Lower lobe of right lung (tissue), 2 donors: ENCODE measurements around the gene SQSTM1. TPM values are rescaled to one million over a fixed set of nuclear protein-coding genes. Genes with fewer than 3 reads are reported as not detected.
A peak's percentile ranks its signal among the peaks of the same experiment; 100 is the strongest.

Experiments
- ATAC-seq, 2 donors: fragments of 200-7000 bp; cut with Tn5 transposase; one replicate each; pipeline ENCODE4 v1.9.1; 2020 to 2022; ENCODE audit warnings: mild to moderate bottlenecking in 2 of 2, moderate library complexity in 2 of 2
- DNase-seq: peaks from one replicate; pipeline ENCODE4 v3.0.0-alpha.2; 2020
- H3K27ac ChIP-seq: fragments of 200-600 bp; one replicate; pipeline ENCODE4 v1.8.0; 2022
- H3K27me3 ChIP-seq: fragments of 200-600 bp; one replicate; pipeline ENCODE4 v1.8.0; 2022; ENCODE audit warnings: low read depth
- H3K36me3 ChIP-seq: fragments of 200-600 bp; one replicate; pipeline ENCODE4 v1.8.0; 2022; ENCODE audit warnings: mild to moderate bottlenecking
- H3K4me1 ChIP-seq: fragments of 200-600 bp; one replicate; pipeline ENCODE4 v1.8.0; 2022
- H3K4me3 ChIP-seq: fragments of 200-600 bp; one replicate; pipeline ENCODE4 v1.8.0; 2022; ENCODE audit warnings: mild to moderate bottlenecking
- H3K9me3 ChIP-seq: fragments of 200-600 bp; one replicate; pipeline ENCODE4 v1.8.0; 2022
- intact Hi-C: fragments of 100-400 bp; cut with DNase I; formaldehyde crosslinking; loops from one replicate; pipeline ENCODE4 v1.11.0; 2022
- total RNA-seq: library from RNA; stranded (reverse); fragmentation: NEBNext Ultra II Directional; extraction: Animal tissue kit (Norgen Biotek cat#: 25700); gene quantifications from one replicate; pipeline ENCODE4 v1.2.1, GENCODE V29; 2021
- TF ChIP-seq, protein P1 (sequence below): fragments of 200-600 bp; IDR thresholded peaks from one replicate; pipeline ENCODE4 v1.8.0; 2022; ENCODE audit warnings: antibody characterized with exemption, mild to moderate bottlenecking
- donor health status: DM: no; HTN: yes; CAD: no; lungs with severe emphysema.

Gene SQSTM1
- total RNA-seq, 1 donor from 2014 or later: 450 TPM

DNA sequence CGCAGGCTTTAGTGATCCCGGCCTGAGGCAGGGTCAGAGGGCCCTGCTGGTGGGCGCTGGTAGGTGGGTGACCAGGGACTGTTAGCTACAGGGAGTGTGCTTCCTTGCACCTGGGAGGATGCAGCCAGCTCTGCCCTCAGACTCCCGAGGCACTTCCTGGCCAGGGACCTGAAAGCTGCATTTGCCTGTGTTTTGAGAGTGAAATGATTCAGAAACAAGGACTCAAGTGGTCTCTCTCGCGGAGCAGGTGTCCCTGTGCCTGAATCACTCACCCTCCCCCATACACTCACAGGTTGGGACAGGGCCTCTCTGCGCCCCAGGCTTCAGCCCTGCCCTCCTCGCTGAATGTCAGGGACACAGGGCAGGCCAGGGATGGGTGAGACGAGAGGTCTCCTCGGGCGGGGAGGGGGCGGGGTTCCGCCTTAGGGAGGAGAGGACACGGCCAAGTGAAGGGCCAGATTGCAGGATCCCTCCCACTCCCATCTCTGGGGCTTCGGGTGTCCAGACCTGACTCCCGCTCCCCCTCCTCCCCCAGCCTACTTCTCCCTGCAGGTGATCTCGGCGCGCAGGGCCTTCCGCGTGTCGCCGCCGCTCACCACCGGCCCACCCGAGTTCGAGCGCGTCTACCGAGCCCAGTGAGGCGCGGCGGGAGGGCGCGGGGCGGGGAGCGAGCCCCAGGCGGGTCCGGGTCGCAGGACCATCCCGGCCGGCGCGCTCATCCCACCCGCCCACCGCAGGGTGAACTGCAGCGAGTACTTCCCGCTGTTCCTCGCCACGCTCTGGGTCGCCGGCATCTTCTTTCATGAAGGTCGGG lies 25.4 kb upstream of the SQSTM1 start:
- Histone ChIP-seq H3K36me3 (peaks cover 33% of the 10 kb centered on the region), H3K27me3 (no peaks in the 10 kb centered on the region), H3K4me1 (peaks cover 53% of the 10 kb centered on the region), H3K9me3 (no peaks in the 10 kb centered on the region), H3K27ac (peak overlapping the region; percentile 80), H3K4me3 (peak overlapping the region; percentile 76)
- TF ChIP-seq, protein P1, sequence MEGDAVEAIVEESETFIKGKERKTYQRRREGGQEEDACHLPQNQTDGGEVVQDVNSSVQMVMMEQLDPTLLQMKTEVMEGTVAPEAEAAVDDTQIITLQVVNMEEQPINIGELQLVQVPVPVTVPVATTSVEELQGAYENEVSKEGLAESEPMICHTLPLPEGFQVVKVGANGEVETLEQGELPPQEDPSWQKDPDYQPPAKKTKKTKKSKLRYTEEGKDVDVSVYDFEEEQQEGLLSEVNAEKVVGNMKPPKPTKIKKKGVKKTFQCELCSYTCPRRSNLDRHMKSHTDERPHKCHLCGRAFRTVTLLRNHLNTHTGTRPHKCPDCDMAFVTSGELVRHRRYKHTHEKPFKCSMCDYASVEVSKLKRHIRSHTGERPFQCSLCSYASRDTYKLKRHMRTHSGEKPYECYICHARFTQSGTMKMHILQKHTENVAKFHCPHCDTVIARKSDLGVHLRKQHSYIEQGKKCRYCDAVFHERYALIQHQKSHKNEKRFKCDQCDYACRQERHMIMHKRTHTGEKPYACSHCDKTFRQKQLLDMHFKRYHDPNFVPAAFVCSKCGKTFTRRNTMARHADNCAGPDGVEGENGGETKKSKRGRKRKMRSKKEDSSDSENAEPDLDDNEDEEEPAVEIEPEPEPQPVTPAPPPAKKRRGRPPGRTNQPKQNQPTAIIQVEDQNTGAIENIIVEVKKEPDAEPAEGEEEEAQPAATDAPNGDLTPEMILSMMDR: no peak
- ATAC-seq (peak; percentile 27 to 57), DNase-seq (peak; percentile 65)
- intact Hi-C loops: no loop called here

DNA sequence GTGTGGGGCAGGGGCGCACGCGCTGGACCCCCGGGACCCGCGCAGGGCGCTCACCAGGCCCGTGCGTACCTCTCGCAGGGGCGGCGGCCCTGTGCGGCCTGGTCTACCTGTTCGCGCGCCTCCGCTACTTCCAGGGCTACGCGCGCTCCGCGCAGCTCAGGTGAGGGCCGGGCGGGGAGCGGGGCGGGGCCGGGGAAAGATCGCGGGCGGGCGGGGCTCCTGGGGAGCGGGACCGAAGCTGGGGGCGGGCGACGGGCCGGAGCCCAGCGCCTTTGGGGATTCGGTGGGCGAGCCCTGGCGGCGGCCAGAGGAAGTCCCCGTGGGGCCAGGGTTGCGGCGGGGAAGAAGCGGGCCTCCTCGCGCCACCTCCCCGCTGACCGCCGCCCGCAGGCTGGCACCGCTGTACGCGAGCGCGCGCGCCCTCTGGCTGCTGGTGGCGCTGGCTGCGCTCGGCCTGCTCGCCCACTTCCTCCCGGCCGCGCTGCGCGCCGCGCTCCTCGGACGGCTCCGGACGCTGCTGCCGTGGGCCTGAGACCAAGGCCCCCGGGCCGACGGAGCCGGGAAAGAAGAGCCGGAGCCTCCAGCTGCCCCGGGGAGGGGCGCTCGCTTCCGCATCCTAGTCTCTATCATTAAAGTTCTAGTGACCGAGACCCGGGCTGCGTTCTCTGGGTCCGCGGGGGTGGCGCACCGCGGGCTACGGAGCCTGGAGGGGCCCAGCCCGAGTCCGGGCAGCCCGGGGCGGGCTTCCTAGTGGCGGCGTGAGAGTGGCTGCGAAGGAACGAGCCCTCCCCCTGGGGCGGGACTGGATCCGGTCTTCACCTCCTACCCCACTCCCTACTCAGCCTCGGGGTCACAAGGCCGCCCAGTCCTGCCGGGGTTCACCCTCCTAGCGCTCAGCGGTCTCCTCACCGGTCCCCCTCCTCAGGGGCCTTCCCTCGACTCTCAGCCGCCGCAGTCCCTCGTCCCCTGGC lies 24.6 kb upstream of the SQSTM1 start:
- H3K4me1 ChIP-seq: peaks cover 53% of the 10 kb centered on the region
- intact Hi-C loops: no loop called here

DNA sequence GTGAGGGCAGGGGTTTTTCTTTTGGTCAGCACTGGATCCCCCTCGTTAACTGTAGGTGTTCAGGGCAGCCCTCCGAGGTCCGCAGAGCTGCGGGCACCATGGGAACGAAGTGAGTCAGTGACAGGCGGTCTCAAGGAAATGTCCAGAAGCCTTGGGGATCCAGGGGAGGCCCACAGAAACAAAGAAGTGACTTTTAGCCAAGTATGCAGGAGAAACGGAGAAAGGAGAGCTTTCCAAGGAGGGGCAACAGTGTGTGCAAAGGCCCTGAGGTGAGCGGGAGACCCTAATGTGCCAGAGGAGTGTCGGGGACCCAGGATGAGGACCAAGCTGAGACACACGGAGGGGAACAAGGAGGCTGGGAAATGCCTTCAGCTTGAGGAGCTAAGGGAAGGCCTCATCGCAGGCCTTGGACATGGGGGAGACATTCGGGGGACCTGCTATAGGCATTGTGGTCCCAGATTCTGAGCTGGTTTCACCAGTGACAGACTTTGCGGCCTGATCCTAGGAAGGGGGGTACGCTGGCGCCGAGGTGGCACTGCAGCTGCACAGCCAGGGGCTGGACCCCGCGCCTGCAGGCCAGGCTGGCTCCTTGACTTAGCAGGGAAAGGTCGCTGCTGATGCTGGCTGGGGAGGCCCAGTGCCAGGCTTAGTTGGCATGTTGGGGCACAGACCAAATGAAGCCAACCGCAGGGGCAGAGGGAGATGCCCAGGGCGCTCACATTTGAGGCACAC lies 23.7 kb upstream of the SQSTM1 start:
- Histone ChIP-seq H3K4me1 (peaks cover 54% of the 10 kb centered on the region), H3K27ac (peak overlapping the region; percentile 80), H3K27me3 (no peaks in the 10 kb centered on the region), H3K9me3 (no peaks in the 10 kb centered on the region), H3K36me3 (peaks cover 43% of the 10 kb centered on the region), H3K4me3 (peak overlapping the region; percentile 76)
- DNase-seq: no peak
- intact Hi-C loops: no loop called here
- no peak for ATAC-seq
- TF ChIP-seq, protein P1: no peak

More for the DNA sequence above, 24.6 kb upstream of the SQSTM1 start:
- peaks cover 39% of the 10 kb centered on the region for H3K36me3 ChIP-seq
- peak; percentile 88 to 89 for ATAC-seq
- DNase-seq: peak; percentile 92
- peak overlapping the region; percentile 76 for H3K4me3 ChIP-seq
- peak overlapping the region; percentile 80 for H3K27ac ChIP-seq
- TF ChIP-seq, protein P1: peak; percentile 91
- H3K9me3 ChIP-seq: no peaks in the 10 kb centered on the region
- H3K27me3 ChIP-seq: no peaks in the 10 kb centered on the region

DNA sequence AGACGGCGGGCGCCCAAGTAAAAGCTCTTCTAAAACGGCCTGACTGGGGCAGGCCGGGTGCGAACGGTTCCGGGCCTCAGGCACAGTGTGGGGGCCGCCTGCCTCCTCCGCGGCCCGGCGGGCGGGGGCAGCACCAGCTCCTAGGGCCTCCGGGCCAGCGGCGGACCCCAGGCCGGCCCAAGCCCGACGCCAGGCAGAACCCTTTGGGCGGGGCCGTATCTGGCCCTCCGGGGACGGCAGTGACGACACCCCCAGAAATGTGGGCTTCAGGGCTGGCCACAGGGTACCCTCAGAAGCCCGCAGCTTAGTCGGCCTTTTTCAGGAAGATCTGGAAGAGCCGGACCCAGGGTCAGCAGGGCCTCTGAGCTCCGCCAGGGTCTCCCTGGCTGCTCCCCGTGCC lies 23.0 kb upstream of the SQSTM1 start:
- ATAC-seq (no peak), DNase-seq (no peak)
- no peak overlapping the region for H3K27ac ChIP-seq
- TF ChIP-seq, protein P1: no peak
- peaks cover 46% of the 10 kb centered on the region for H3K36me3 ChIP-seq
- intact Hi-C loops: no loop called here
- H3K27me3 ChIP-seq: no peaks in the 10 kb centered on the region
- H3K4me3 ChIP-seq: no peak overlapping the region
- no peaks in the 10 kb centered on the region for H3K9me3 ChIP-seq
- peaks cover 54% of the 10 kb centered on the region for H3K4me1 ChIP-seq
